A673 (cell line): ENCODE measurements around the gene DNAJC12.

Experiments used
- CTCF ChIP-seq: fragments of 300-800, 200-600 bp; sonication (generic); conservative IDR thresholded peaks from 2 replicates; pipeline ENCODE4 v1.5.1; 2017; ENCODE audit warnings: low read depth, mild to moderate bottlenecking, antibody characterized with exemption, low read length, moderate library complexity, mixed read lengths
- EZH2 ChIP-seq: fragments of 200-600 bp; sonication (generic); IDR thresholded peaks from 2 replicates; pipeline ENCODE4 v1.6.1; 2017; ENCODE audit warnings: borderline replicate concordance, low read depth, mild to moderate bottlenecking, mixed read lengths, antibody characterized with exemption, low read length; ENCODE audit not compliant: poor library complexity, severe bottlenecking

GRCh38 chr10:67776371-67776770, 61.6 kb downstream of the DNAJC12 start:
- TF ChIP-seq CTCF: no peak
- TF ChIP-seq EZH2: no peak
